HepG2 (cell line): Measurements from ENCODE around the gene RREB1. TPM values are rescaled to one million over a fixed set of nuclear protein-coding genes. Genes with fewer than 3 reads are reported as not detected.

Experiments
- CHD4 ChIP-seq: fragments of 200-600 bp; sonication (generic); IDR thresholded peaks from 2 replicates; pipeline ENCODE4 v1.7.0; 2017; ENCODE audit warnings: mild to moderate bottlenecking, low read length, borderline replicate concordance
- DPF2 ChIP-seq: sonication (generic); formaldehyde crosslinking; IDR thresholded peaks from 2 replicates; pipeline ENCODE4 v1.4.0; 2020; ENCODE audit warnings: mild to moderate bottlenecking, low read depth, missing genetic modification reagents, borderline replicate concordance
- ELF1 ChIP-seq: sonication (generic); formaldehyde crosslinking; IDR thresholded peaks from 2 replicates; pipeline ENCODE4 v1.4.0; 2020; ENCODE audit warnings: missing genetic modification reagents
- FOSL2 ChIP-seq: sonication (generic); formaldehyde crosslinking; IDR thresholded peaks from 2 replicates; pipeline ENCODE4 v1.4.0; 2020; ENCODE audit warnings: missing genetic modification reagents
- FOXC1 ChIP-seq: sonication (generic); formaldehyde crosslinking; IDR thresholded peaks from 2 replicates; pipeline ENCODE4 v1.8.0; 2022; ENCODE audit warnings: mild to moderate bottlenecking, missing genetic modification reagents, borderline replicate concordance
- FOXP1 ChIP-seq, 2 experiments: fragments of 450-650 bp in 1 of 2; IDR thresholded peaks; 2 replicates each; pipeline ENCODE4 v1.6.1; 2017 to 2018; ENCODE audit warnings: antibody characterized with exemption in 1 of 2
- GATAD2A ChIP-seq: IDR thresholded peaks from 2 replicates; pipeline ENCODE4 v1.6.1; 2016
- HOMEZ ChIP-seq: IDR thresholded peaks from 2 replicates; pipeline ENCODE4 v1.6.1; 2016; ENCODE audit warnings: low read depth
- KDM1A ChIP-seq: IDR thresholded peaks from 2 replicates; pipeline ENCODE4 v1.6.1; 2016; ENCODE audit warnings: missing compliant biosample characterization
- KMT2A ChIP-seq: sonication (generic); formaldehyde crosslinking; IDR thresholded peaks from 2 replicates; pipeline ENCODE4 v1.4.0; 2020; ENCODE audit warnings: missing genetic modification reagents
- MAFK ChIP-seq, 2 experiments: IDR thresholded peaks in 1 of 2; conservative IDR thresholded peaks in 1 of 2; 2 replicates each; pipeline ENCODE4 v1.6.1; 2011; ENCODE audit warnings: improper control_type of control experiment in 2 of 2, low read length in 2 of 2
- NR2F6 ChIP-seq, 2 experiments: IDR thresholded peaks; 2 replicates each; pipeline ENCODE4 v1.6.1; 2016; ENCODE audit warnings: antibody characterized with exemption in 1 of 2, mild to moderate bottlenecking in 1 of 2
- RFX1 ChIP-seq: fragments of 450-650 bp; IDR thresholded peaks from 2 replicates; pipeline ENCODE4 v1.6.1; 2017
- SALL1 ChIP-seq: sonication (generic); formaldehyde crosslinking; IDR thresholded peaks from 2 replicates; pipeline ENCODE4 v1.8.0; 2022; ENCODE audit warnings: mild to moderate bottlenecking, missing genetic modification reagents
- TAF1 ChIP-seq: sonication (generic); formaldehyde crosslinking; IDR thresholded peaks from 2 replicates; pipeline ENCODE4 v1.4.0; 2020; ENCODE audit warnings: missing genetic modification reagents
- TBX3 ChIP-seq: fragments of 450-650 bp; IDR thresholded peaks from 2 replicates; pipeline ENCODE4 v1.6.1; 2017; ENCODE audit warnings: antibody characterized with exemption, mild to moderate bottlenecking, inconsistent platforms, borderline replicate concordance
- THAP9 ChIP-seq: sonication (generic); formaldehyde crosslinking; IDR thresholded peaks from 2 replicates; pipeline ENCODE4; 2020; ENCODE audit warnings: missing genetic modification reagents, mild to moderate bottlenecking, borderline replicate concordance
- ZGPAT ChIP-seq: IDR thresholded peaks from 2 replicates; pipeline ENCODE4 v1.6.1; 2016; ENCODE audit warnings: mild to moderate bottlenecking
- ZNF138 ChIP-seq: sonication (generic); formaldehyde crosslinking; IDR thresholded peaks from 2 replicates; pipeline ENCODE4 v1.5.0; 2020; ENCODE audit warnings: mild to moderate bottlenecking, low read depth, missing genetic modification reagents
- ZNF143 ChIP-seq: sonication (generic); formaldehyde crosslinking; IDR thresholded peaks from 2 replicates; pipeline ENCODE4 v1.4.0; 2020; ENCODE audit warnings: missing genetic modification reagents
- ZNF3 ChIP-seq: IDR thresholded peaks from 2 replicates; pipeline ENCODE4 v1.7.0; 2017; ENCODE audit warnings: inconsistent platforms
- ZNF367 ChIP-seq: sonication (generic); formaldehyde crosslinking; IDR thresholded peaks from 2 replicates; pipeline ENCODE4 v1.4.0; 2020; ENCODE audit warnings: missing genetic modification reagents, borderline replicate concordance
- ZNF430 ChIP-seq: sonication (generic); formaldehyde crosslinking; IDR thresholded peaks from 2 replicates; pipeline ENCODE4 v1.9.0; 2021; ENCODE audit warnings: mild to moderate bottlenecking, missing genetic modification reagents
- ZNF432 ChIP-seq: sonication (generic); formaldehyde crosslinking; IDR thresholded peaks from 2 replicates; pipeline ENCODE4 v1.5.0; 2020; ENCODE audit warnings: missing genetic modification reagents, mild to moderate bottlenecking, borderline replicate concordance
- ZNF501 ChIP-seq: sonication (generic); formaldehyde crosslinking; IDR thresholded peaks from 2 replicates; pipeline ENCODE4 v1.5.1; 2020; ENCODE audit warnings: mild to moderate bottlenecking, moderate library complexity, missing genetic modification reagents
- ZNF552 ChIP-seq: sonication (generic); formaldehyde crosslinking; IDR thresholded peaks from 2 replicates; pipeline ENCODE4 v1.9.0; 2022; ENCODE audit warnings: missing genetic modification reagents, mild to moderate bottlenecking, borderline replicate concordance
- polyA plus RNA-seq, 8 experiments: library from polyadenylated mRNA; depleted of rRNA in 3 of 8; stranded (reverse) in 7 of 8; unstranded in 1 of 8; fragments of >200 nt; fragmentation: Illumina TruSeq in 4 of 8; extraction: Trizol in 4 of 8; gene quantifications; 2 replicates each; pipeline versions ENCODE4 v1.2.1 to v1.2.3, GENCODE V29; 2011 to 2016; ENCODE audit warnings: low read depth in 4 of 8, missing spikeins in 1 of 8, mixed read lengths in 1 of 8; ENCODE audit not compliant: insufficient read depth in 1 of 8
- total RNA-seq, 5 experiments: library from RNA; depleted of rRNA; stranded (reverse); fragments of >200 nt; fragmentation: Illumina TruSeq; extraction: Trizol; gene quantifications; 2 replicates each; pipeline ENCODE4 v1.2.3, GENCODE V29; 2016; ENCODE audit warnings: low read depth in 1 of 5

The RREB1 gene
- total and polyA plus RNA-seq, 2 of the 13 experiments (the other 11 are each of a cell fraction or from before 2014, with no cell fraction given) = 6.1 to 23.2 TPM

- TF ChIP-seq HOMEZ (CRISPR knock-in tag) (peak; percentile 69; the same call in 1 of the 2 replicates), DPF2 (0 out of 2 replicates have a peak, but pooled peaks have one; percentile 63), KDM1A (CRISPR knock-in tag) (peak; percentile 50; the same call in 1 of the 2 replicates), ZNF501 (CRISPR knock-in tag) (peak; percentile 46; the same call in 1 of the 2 replicates), ZGPAT (CRISPR knock-in tag) (peak; percentile 49; the same call in 1 of the 2 replicates), ZNF143 (peak; percentile 84), KMT2A (CRISPR knock-in tag) (0 out of 2 replicates have a peak, but pooled peaks have one; percentile 52), CHD4 (no peak), ZNF552 (CRISPR knock-in tag) (no peak), TBX3 (no peak), FOXP1 (IDR thresholded peaks at IDR 0.05) (no peak), FOXP1 (CRISPR knock-in tag; IDR thresholded peaks at IDR 0.05) (peak; percentile 61; the same call in 1 of the 2 replicates), ZNF430 (CRISPR knock-in tag) (peak; percentile 51; the same call in 1 of the 2 replicates), GATAD2A (CRISPR knock-in tag) (peak; percentile 65), FOXC1 (CRISPR knock-in tag) (no peak), ZNF367 (CRISPR knock-in tag) (no peak), ZNF138 (no peak), FOSL2 (CRISPR knock-in tag) (peak; percentile 35; the same call in 1 of the 2 replicates), ZNF3 (CRISPR knock-in tag) (no peak), SALL1 (CRISPR knock-in tag) (peak; percentile 89), ZNF432 (CRISPR knock-in tag) (no peak), TAF1 (CRISPR knock-in tag) (no peak), THAP9 (CRISPR knock-in tag) (no peak), RFX1 (no peak), ELF1 (CRISPR knock-in tag) (peak; percentile 43; the same call in 1 of the 2 replicates), NR2F6 (IDR thresholded peaks at IDR 0.05) (no peak), NR2F6 (CRISPR knock-in tag; IDR thresholded peaks at IDR 0.05) (peak; percentile 71; the same call in 1 of the 2 replicates), MAFK (conservative IDR thresholded peaks at IDR 0.05 in 1 of 2, IDR thresholded peaks at IDR 0.05 in 1 of 2; ENCODE audit: low read length in 2 of 2) (no peak)
These were observed 93.1 kb downstream of the RREB1 start (continued) for GRCh38 chr6:7200598-7201443.
